Stimulated activated CD8-positive, alpha-beta memory T cell treated with anti-CD3 and anti-CD28 coated beads, Interleukin-15, amount 100 ng/mL, for 1 hour (primary cell): ENCODE results near the gene MYB.
"Not testable (repeated sequence)": the region's sequence is repeated elsewhere in the genome, so short reads cannot be mapped to it uniquely, and the experiment has no call there.

Experiments used
- DNase-seq: peaks from one replicate; pipeline ENCODE4 v3.0.0-alpha.2; 2020; ENCODE audit warnings: low read depth

Gene MYB

GRCh38 chr6:135222623-135223022 lies 41.5 kb downstream of the MYB start:
- DNase-seq = no peak

DNA sequence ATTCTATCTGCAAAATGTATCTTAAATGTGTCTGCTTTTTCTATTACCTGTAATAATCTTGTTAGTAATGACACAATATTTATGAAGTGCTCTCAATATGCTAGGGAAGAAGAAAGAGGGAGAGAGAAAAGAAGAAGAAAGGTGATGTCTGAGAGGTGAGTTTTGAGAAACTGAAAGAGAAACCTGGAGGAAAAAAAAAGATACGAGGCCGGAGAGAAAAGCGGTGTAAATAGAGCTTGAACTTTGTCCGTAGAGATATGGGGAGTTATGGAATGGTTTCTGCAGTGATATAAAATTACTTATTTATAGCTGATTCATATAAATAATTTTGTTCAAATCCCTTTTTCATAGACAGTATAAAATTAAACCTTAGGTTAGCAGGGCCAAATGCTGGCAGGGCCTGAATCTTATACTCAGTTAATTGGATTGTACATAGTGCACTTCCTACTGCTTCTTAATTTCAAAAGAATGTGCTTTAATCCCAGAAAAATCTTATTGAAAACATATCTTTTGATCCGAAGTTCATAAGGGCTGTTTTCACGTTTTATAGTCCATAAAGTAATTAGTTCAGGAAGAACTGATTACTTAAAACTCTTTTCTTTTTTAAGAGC lies 43.0 kb downstream of the MYB start:
- no peak for DNase-seq

- no peak for DNase-seq
Measured at GRCh38 chr6:135225911-135226310, 44.8 kb downstream of the MYB start.

DNA sequence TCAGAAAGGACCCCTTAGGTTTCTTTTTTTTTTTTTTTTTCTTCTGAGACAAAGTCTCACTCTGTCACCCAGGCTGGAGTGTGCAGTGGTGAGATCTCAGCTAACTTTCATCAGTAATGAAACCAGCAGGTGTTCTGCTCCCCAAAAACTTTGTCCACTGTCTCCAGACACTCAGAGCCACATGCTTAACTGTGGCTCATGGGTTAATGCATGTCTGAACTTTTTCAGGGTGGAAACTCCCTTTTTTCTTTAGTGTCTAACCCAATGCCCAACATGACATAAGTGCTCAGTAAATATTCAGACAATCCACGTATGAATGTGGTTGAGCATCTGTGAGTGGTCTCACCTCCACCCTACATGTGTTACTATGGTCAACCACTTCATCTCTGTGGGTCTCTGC lies 45.4 kb downstream of the MYB start:
- no peak for DNase-seq

GRCh38 chr6:135227349-135227748 lies 46.2 kb downstream of the MYB start:
- no peak for DNase-seq

- no peak for DNase-seq
Measured at GRCh38 chr6:135227758-135228157, 46.6 kb downstream of the MYB start.

DNA sequence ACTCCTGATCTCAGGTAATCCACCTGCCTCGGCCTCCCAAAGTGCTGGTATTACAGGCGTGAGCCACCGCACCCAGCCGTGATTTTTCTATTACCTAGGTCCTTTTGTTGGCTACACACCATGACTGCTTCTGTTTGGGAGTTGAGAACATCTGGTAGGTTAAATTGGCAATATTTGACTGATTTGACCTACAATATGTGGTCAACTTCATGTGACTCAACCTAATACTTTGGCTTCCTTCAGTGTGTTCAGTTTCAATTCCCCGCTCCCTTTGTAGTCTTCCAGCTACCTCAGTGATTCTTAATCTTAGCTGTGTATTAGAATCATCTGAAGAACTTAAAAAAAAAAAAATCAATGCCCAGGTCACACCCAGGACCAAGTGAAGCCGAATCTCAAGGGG lies 47.4 kb downstream of the MYB start:
- DNase-seq = no peak

DNA sequence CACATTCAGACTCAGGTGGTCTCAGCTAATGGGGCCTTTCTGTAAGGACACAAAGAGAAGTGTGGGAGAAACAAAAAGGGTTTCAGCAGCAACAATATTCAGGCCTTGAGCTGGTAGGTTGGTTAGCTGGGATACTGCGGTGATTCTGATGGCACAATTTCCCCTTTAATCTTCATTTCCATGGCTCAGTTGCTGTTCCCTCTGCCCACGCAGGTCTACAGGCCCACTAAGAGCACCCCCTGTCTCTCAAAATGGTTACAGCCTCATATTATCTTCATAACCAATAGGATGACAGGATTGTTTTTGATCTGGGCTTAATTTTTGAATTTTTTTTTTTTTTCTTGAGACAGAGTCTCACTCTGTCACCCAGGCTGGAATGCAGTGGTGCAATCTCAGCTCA lies 48.9 kb downstream of the MYB start:
- DNase-seq = no peak

DNA sequence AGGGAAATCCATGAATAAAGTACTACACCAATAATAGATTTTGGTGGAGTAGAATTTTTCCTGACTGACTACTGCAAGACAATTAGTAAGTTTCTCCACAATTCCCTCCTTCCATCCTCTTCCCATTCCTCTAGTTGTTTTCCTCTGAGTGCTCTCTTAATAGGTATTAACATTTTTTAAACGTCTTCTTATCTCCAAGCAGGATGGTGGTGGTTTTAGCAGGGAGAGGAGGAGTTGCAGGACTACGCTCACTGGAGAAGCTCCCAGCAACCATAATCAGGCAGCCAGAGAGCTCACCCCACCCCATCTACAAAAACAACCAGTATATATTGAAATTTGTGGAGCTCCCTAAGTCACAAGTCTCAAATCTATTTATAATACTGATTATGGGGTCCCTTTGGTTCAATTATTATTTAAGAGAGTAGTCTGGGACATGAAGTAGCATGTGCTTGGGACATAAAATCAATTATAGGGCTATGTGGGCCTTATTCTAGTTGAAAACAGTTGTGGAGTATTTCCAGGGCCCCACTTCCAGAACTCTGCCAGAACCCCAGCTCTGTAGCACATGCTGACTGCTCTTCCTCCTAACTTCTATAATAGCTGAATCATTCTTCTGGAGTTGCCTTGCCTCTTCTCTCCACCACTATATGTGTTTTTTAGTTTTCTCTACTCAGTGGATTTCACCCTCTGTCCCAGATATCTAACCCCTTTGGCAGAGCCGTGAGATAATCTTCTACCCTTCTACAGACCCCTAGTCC lies 49.8 kb downstream of the MYB start:
- DNase-seq = no peak

- DNase-seq = no peak
Measured at GRCh38 chr6:135231469-135231844, 50.3 kb downstream of the MYB start.

- no peak for DNase-seq
Measured at GRCh38 chr6:135233686-135234491, 52.8 kb downstream of the MYB start.

DNA sequence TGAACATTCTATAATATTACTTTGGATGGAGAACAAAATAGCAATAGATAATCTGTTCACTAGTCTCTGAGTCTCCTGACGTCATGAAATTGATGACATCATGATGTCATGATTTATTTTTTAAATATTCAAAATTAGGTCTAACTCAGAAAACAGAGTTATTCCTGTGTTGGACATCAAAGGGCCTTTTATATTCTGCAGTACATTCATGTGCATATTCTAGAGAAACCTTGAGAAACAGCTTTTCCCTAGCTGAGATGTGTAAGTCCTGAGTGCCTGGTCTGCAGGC lies 53.3 kb downstream of the MYB start:
- DNase-seq = no peak

GRCh38 chr6:135235716-135236115 lies 54.6 kb downstream of the MYB start:
- DNase-seq = no peak

DNA sequence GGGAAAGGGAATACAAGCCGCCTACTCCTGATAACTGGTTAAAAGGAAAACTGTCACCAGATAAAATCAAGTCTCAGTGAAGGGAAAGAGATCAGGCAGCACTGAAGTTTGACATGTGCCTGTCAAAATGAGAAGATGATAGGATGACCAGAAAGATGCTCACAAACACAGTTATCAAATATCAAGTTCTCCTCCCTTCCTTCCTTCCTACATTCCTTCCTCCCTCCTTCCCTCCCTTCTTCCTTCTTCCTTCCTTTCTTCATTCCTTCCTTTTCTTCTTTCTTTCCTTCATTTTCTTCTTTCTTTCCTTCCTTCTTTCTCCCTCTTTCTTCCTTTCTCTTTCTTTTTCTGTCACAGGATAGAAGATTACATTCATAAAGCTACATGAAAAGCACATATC lies 55.2 kb downstream of the MYB start:
- no peak for DNase-seq

- DNase-seq = no peak
Measured at GRCh38 chr6:135236732-135237131, 55.6 kb downstream of the MYB start.

GRCh38 chr6:135240711-135241110 lies 59.6 kb downstream of the MYB start:
- no peak for DNase-seq

GRCh38 chr6:135243871-135244796 lies 63.0 kb downstream of the MYB start:
- no peak for DNase-seq

GRCh38 chr6:135244805-135245204 lies 63.7 kb downstream of the MYB start:
- no peak for DNase-seq

DNA sequence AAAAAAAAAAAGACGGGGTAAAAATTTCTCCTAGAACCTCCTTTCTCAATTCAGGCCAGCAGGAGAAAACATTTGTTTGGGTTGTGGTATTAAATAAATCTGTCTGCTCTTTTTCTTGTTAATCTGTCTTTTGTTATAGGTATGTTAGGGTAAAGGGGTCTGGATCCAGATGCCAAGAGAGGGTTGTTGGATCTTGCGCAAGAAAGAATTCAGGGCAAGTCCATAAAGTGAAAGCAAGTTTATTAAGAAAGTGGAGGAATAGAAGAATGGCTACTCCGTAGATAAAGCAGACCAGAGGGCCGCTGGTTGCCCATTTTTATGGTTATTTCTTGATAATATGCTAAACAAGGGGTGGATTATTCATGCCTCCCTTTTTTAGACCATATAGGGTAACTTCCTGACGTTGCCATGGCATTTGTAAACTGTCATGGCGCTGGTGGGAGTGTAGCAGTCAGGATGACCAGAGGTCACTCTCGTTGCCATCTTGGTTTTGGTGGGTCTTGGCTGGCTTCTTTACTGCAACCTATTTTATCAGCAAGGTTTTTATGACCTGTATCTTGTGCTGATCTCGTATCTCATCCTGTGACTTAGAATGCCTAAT lies 65.4 kb downstream of the MYB start:
- DNase-seq = not testable (repeated sequence)

DNA sequence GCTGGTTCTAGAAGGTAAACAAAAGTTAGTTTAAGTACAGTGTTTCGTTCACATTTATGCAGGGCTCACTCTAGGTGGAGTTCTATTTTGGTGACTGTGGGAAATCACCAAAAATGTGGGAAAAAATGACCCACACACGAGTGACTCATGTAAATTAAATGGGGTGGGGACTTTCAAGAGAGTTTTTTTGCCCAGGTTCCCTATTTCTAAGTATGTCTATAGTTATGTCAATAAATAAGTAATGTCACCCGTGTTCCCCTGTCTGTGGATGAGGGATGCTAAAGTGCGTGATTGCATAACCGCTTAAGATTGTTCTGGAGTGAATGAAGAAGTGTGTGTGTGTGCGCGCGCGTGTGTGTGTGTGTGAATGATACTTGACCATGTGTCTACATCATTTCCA lies 69.1 kb downstream of the MYB start:
- no peak for DNase-seq

- DNase-seq = no peak
Measured at GRCh38 chr6:135250751-135251497, 69.8 kb downstream of the MYB start.
